Liver (tissue), 9 donors: Measurements from ENCODE around the gene DCAF11. TPM values are rescaled to one million over a fixed set of nuclear protein-coding genes. Genes with fewer than 3 reads are reported as not detected.
A peak's percentile ranks its signal among the peaks of the same experiment; 100 is the strongest.

Experiments
- DNase-seq: peaks from one replicate; pipeline ENCODE4 v3.0.0-alpha.2; 2017; ENCODE audit warnings: low spot score
- H3K27ac ChIP-seq, 2 donors: one replicate each; pipeline ENCODE4 v1.7.0; 2013; ENCODE audit warnings: inconsistent platforms in 2 of 2, low read length in 2 of 2, control low read depth in 1 of 2, low read depth in 1 of 2, mild to moderate bottlenecking in 1 of 2
- H3K27me3 ChIP-seq, 4 donors: one replicate each; pipeline versions ENCODE4 v1.6.1 to v1.7.0; 2013; ENCODE audit warnings: low read length in 3 of 4, inconsistent platforms in 1 of 4, mild to moderate bottlenecking in 1 of 4, moderate library complexity in 1 of 4; ENCODE audit not compliant: control insufficient read depth in 4 of 4, insufficient read depth in 4 of 4
- H3K36me3 ChIP-seq, 4 donors: one replicate each; pipeline versions ENCODE4 v1.6.1 to v1.7.0; 2013; ENCODE audit warnings: low read length in 3 of 4, mild to moderate bottlenecking in 3 of 4, low read depth in 1 of 4, moderate library complexity in 1 of 4; ENCODE audit not compliant: control insufficient read depth in 4 of 4, insufficient read depth in 3 of 4
- H3K4me1 ChIP-seq, 4 donors: one replicate each; pipeline versions ENCODE4 v1.6.1 to v1.7.0; 2013; ENCODE audit warnings: low read length in 3 of 4, mild to moderate bottlenecking in 3 of 4, moderate library complexity in 1 of 4; ENCODE audit not compliant: control insufficient read depth in 4 of 4, insufficient read depth in 4 of 4
- H3K4me3 ChIP-seq, 3 donors: one replicate each; pipeline versions ENCODE4 v1.6.1 to v1.7.0; 2013; ENCODE audit warnings: low read length in 3 of 3, control low read depth in 1 of 3, low read depth in 1 of 3, mild to moderate bottlenecking in 1 of 3
- H3K9ac ChIP-seq, 2 donors: one replicate each; pipeline ENCODE4 v1.7.0; 2013; ENCODE audit warnings: low read length in 2 of 2, mild to moderate bottlenecking in 2 of 2, moderate library complexity in 2 of 2, control low read depth in 1 of 2, low read depth in 1 of 2
- H3K9me3 ChIP-seq, 4 donors: one replicate each; pipeline versions ENCODE4 v1.6.1 to v1.7.0; 2013; ENCODE audit warnings: low read length in 3 of 4; ENCODE audit not compliant: control insufficient read depth in 4 of 4
- CTCF ChIP-seq: fragments of 150-350 bp; IDR thresholded peaks from 2 replicates; pipeline ENCODE4 v1.5.1; 2017; ENCODE audit warnings: improper control_type of control experiment, low read depth, low read length; ENCODE audit not compliant: missing input control
- EGR1 ChIP-seq, 2 donors: IDR thresholded peaks; 2 replicates each; pipeline ENCODE4 v1.6.1; 2016 to 2018; ENCODE audit warnings: antibody characterized with exemption in 2 of 2, low read depth in 2 of 2
- FOXA1 ChIP-seq: IDR thresholded peaks from 2 replicates; pipeline ENCODE4 v1.6.1; 2016; ENCODE audit warnings: antibody characterized with exemption
- FOXA2 ChIP-seq: IDR thresholded peaks from 2 replicates; pipeline ENCODE4 v1.6.1; 2016; ENCODE audit warnings: antibody characterized with exemption
- GABPA ChIP-seq, 2 donors: IDR thresholded peaks in 1 of 2; conservative IDR thresholded peaks in 1 of 2; 2 replicates each; pipeline ENCODE4 v1.6.1; 2016; ENCODE audit warnings: antibody characterized with exemption in 2 of 2, mild to moderate bottlenecking in 1 of 2, moderate library complexity in 1 of 2
- HNF4A ChIP-seq, 2 donors: conservative IDR thresholded peaks; 2 replicates each; pipeline ENCODE4 v1.6.1; 2016; ENCODE audit warnings: antibody characterized with exemption in 2 of 2, mild to moderate bottlenecking in 2 of 2
- HNF4G ChIP-seq: IDR thresholded peaks from 2 replicates; pipeline ENCODE4 v1.6.1; 2016; ENCODE audit warnings: antibody characterized with exemption
- JUND ChIP-seq, 2 donors: IDR thresholded peaks; 2 replicates each; pipeline ENCODE4 v1.6.1; 2016; ENCODE audit warnings: antibody characterized with exemption in 2 of 2
- MAX ChIP-seq: IDR thresholded peaks from 2 replicates; pipeline ENCODE4 v1.6.1; 2016; ENCODE audit warnings: antibody characterized with exemption
- NR2F2 ChIP-seq: IDR thresholded peaks from 2 replicates; pipeline ENCODE4 v1.6.1; 2016; ENCODE audit warnings: antibody characterized with exemption
- RAD21 ChIP-seq, 2 donors: IDR thresholded peaks; 2 replicates each; pipeline ENCODE4 v1.6.1; 2016; ENCODE audit warnings: antibody characterized with exemption in 2 of 2, mild to moderate bottlenecking in 2 of 2
- REST ChIP-seq: IDR thresholded peaks from 2 replicates; pipeline ENCODE4 v1.6.1; 2016; ENCODE audit warnings: antibody characterized with exemption, mild to moderate bottlenecking
- RXRA ChIP-seq, 2 donors: IDR thresholded peaks; 2 replicates each; pipeline ENCODE4 v1.6.1; 2017 to 2018; ENCODE audit warnings: antibody characterized with exemption in 2 of 2, mild to moderate bottlenecking in 1 of 2
- SP1 ChIP-seq: IDR thresholded peaks from 2 replicates; pipeline ENCODE4 v1.6.1; 2018; ENCODE audit warnings: antibody characterized with exemption, mild to moderate bottlenecking
- TAF1 ChIP-seq: conservative IDR thresholded peaks from 2 replicates; pipeline ENCODE4 v1.6.1; 2016; ENCODE audit warnings: antibody characterized with exemption, mild to moderate bottlenecking
- YY1 ChIP-seq: IDR thresholded peaks from 2 replicates; pipeline ENCODE4 v1.6.1; 2016; ENCODE audit warnings: antibody characterized with exemption, mild to moderate bottlenecking
- ZBTB33 ChIP-seq: IDR thresholded peaks from 2 replicates; pipeline ENCODE4 v1.6.1; 2016; ENCODE audit warnings: antibody characterized with exemption
- whole genome bisulfite sequencing: extraction: QIAGEN DNeasy Blood & Tissue Kit; methylation state at CpG from one replicate; pipeline ENCODE4 v1.1.7; 2013; 5-methylcytosine and 5-hydroxymethylcytosine counted together
- polyA plus RNA-seq, 2 donors: library from polyadenylated mRNA; stranded (reverse) in 1 of 2; unstranded in 1 of 2; fragments of 200-250 nt in 1 of 2; fragments of >200 nt in 1 of 2; fragmentation: Nextera tagmentation in 1 of 2; extraction: Ambion mirVana in 1 of 2; gene quantifications; one replicate each; pipeline versions ENCODE4 v1.2.1 to v1.2.3, GENCODE V29; 2013 to 2015
- total RNA-seq, 2 donors: library from RNA; depleted of rRNA; stranded (reverse); fragments of >200 nt; gene quantifications; one replicate each; pipeline ENCODE4 v1.2.3, GENCODE V29; 2014
- TF ChIP-seq, protein P1 (sequence below): IDR thresholded peaks from 2 replicates; pipeline ENCODE4 v1.6.1; 2016; ENCODE audit warnings: antibody characterized with exemption
- donor health status: healthy.
- donor health status: healthy.
- donor health status: healthy.
- donor health status: healthy.
- donor health status: healthy.

The DCAF11 gene
- total and polyA plus RNA-seq, 4 donors, result 30.1 to 312 (median 167) TPM

- DNase-seq, result peak; percentile 96
- under 1% methylated on average over 75 of the region's 75 CpGs for WGBS
- Histone ChIP-seq H3K27me3 (no peaks in the 10 kb centered on the region), H3K9ac (peak within 1 kb of the TSS; percentile 59 to 79), H3K36me3 (peaks cover 2 to 16% (median 13%) of the 10 kb centered on the region in 4 donors), H3K9me3 (no peaks in the 10 kb centered on the region), H3K4me3 (peak within 1 kb of the TSS; percentile 81 to 89 (median 85)), H3K27ac (peak within 1 kb of the TSS; percentile 90 to 94), H3K4me1 (peaks cover 7 to 56% (median 42%) of the 10 kb centered on the region in 4 donors)
- TF ChIP-seq YY1 (peak; percentile 57), EGR1 (IDR thresholded peaks at IDR 0.05; ENCODE audit: low read depth in 2 of 2) (no peak), ZBTB33 (no peak), SP1 (peak; percentile 60), RXRA (IDR thresholded peaks at IDR 0.05) (no peak), NR2F2 (no peak), FOXA1 (no peak), HNF4G (no peak), FOXA2 (no peak), MAX (no peak), HNF4A (conservative IDR thresholded peaks at IDR 0.05) (peak in 1 of 2 donors; percentile 6), CTCF (no peak), JUND (IDR thresholded peaks at IDR 0.05) (no peak), RAD21 (IDR thresholded peaks at IDR 0.05) (peak in 1 of 2 donors; percentile 30), TAF1 (no peak), REST (peak; percentile 20), GABPA (IDR thresholded peaks at IDR 0.05 in 1 of 2, conservative IDR thresholded peaks at IDR 0.05 in 1 of 2) (no peak)
- TF ChIP-seq, protein P1, sequence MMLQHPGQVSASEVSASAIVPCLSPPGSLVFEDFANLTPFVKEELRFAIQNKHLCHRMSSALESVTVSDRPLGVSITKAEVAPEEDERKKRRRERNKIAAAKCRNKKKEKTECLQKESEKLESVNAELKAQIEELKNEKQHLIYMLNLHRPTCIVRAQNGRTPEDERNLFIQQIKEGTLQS, result no peak
These were observed 21.5 kb downstream of the DCAF11 start, which contains the start of gene PSME1 for GRCh38 chr14:24135834-24136683. PSME1 (plus strand) TSS chr14:24136194; CDS start chr14:24136263, 69 bp downstream.
